ENCODE results near the gene PTCRA.

DNA sequence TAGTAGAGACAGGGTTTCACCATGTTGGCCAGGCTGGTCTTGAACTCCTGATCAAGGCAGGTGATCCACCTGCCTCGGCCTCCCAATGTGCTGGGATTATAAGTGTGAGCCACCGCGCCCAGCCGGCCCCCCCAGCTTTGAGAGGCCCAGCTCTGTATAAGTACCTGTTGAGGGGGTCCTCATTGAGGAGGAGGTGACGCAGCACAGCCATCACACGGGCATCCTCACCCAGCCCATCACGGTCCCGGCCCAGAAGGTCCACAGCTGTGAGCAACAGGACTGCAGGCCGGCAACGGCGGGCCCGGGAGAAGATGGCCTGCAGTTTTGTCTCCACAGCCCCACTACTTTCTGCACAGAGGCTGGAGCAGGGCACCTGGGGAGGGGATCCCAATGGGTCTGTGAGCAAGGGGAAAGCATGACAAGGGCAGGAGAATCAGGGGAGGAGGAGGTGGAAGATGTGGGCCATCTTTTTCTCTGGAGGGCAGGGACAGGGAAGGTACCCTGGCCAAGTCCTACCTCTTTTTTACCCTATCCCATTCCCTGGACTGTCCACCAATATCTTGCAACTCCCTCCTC lies 52.4 kb downstream of the PTCRA start:
- TF ChIP-seq EZH2 (IDR thresholded peaks at IDR 0.05) (no peak), EZH2phosphoT487 (IDR thresholded peaks at IDR 0.05) (no peak)
- TF ChIP-seq, protein P1, sequence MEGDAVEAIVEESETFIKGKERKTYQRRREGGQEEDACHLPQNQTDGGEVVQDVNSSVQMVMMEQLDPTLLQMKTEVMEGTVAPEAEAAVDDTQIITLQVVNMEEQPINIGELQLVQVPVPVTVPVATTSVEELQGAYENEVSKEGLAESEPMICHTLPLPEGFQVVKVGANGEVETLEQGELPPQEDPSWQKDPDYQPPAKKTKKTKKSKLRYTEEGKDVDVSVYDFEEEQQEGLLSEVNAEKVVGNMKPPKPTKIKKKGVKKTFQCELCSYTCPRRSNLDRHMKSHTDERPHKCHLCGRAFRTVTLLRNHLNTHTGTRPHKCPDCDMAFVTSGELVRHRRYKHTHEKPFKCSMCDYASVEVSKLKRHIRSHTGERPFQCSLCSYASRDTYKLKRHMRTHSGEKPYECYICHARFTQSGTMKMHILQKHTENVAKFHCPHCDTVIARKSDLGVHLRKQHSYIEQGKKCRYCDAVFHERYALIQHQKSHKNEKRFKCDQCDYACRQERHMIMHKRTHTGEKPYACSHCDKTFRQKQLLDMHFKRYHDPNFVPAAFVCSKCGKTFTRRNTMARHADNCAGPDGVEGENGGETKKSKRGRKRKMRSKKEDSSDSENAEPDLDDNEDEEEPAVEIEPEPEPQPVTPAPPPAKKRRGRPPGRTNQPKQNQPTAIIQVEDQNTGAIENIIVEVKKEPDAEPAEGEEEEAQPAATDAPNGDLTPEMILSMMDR (IDR thresholded peaks at IDR 0.05): no peak
